ENCODE results near the gene ATP8B4. TPM values are rescaled to one million over a fixed set of nuclear protein-coding genes. Genes with fewer than 3 reads are reported as not detected.
"Not testable (repeated sequence)": the region's sequence is repeated elsewhere in the genome, so short reads cannot be mapped to it uniquely, and the experiment has no call there.

Gene ATP8B4
- total and polyA plus RNA-seq, 12 donors = 0.39 to 5.3 (median 1.6) TPM

DNA sequence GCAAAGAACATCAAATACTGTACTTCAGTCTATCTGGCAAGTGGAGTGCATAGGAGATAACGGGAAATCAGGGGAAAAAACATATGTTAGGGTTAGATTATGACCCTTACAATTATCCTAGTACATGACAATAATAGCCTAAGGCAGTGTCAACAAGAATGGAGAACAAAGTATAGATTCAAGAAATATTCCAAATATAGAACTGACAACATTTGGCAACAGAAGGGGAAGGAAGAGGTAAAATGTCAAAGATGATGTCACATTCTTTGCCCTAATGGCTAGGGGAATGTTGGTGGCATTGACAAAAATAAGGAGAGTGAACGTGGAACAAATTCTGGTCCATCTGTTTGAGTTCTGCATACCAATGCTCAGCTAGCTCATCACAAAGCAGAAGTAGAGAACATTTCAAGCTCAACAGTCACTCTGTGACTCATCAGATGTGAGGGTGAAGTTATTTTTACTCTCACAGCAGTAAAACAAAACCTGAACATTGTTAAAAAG lies 15.5 kb upstream of the ATP8B4 start:
- DNase-seq (no peak), ATAC-seq (peak in 7 of 8 donors; percentile 38 to 88 (median 76))
- Histone ChIP-seq H3K27ac (peak overlapping the region in 3 of 10 donors; percentile 5 to 81 (median 12)), H3K36me3 (no peaks in the 10 kb centered on the region), H3K9me3 (peaks cover 0 to 5% (median 0%) of the 10 kb centered on the region in 11 donors), H3K4me1 (peaks cover 0 to 25% (median 0%) of the 10 kb centered on the region in 9 donors), H3K4me3 (no peak overlapping the region), H3K27me3 (no peaks in the 10 kb centered on the region)
- intact Hi-C loops (cut with DNase I) = no loop called here
- 15% methylated on average over 2 of the region's 2 CpGs for WGBS, 2 donors
- TF ChIP-seq, protein P1, sequence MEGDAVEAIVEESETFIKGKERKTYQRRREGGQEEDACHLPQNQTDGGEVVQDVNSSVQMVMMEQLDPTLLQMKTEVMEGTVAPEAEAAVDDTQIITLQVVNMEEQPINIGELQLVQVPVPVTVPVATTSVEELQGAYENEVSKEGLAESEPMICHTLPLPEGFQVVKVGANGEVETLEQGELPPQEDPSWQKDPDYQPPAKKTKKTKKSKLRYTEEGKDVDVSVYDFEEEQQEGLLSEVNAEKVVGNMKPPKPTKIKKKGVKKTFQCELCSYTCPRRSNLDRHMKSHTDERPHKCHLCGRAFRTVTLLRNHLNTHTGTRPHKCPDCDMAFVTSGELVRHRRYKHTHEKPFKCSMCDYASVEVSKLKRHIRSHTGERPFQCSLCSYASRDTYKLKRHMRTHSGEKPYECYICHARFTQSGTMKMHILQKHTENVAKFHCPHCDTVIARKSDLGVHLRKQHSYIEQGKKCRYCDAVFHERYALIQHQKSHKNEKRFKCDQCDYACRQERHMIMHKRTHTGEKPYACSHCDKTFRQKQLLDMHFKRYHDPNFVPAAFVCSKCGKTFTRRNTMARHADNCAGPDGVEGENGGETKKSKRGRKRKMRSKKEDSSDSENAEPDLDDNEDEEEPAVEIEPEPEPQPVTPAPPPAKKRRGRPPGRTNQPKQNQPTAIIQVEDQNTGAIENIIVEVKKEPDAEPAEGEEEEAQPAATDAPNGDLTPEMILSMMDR (IDR thresholded peaks at IDR 0.05) = no peak

DNA sequence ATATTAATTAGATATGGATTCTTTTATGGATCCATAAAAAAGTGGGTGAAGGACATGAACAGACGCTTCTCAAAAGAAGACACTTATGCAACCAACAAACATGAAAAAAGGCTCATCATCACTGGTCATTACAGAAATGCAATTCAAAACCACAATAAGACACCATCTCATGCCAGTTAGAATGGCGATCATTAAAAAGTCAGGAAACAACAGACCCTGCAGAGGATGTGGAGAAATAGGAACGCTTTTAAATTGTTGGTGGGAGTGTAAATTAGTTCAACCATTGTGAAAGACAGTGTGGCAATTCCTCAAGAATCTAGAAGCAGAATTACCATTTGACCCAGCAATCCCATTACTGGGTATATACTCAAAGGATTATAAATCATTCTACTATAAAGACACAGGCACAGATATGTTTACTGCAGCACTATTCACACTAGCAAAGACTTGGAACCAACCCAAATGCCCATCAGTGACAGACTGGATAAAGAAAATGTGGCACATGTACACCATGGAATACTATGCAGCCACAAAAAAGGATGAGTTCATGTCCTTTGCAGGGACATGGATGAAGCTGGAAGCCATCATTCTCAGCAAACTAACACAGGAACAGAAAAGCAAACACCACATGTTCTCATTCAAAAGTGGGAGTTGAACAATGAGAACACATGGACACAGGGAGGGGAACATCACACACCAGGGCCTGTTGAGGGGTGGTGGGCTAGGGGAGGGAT lies 13.4 kb upstream of the ATP8B4 start:
- H3K36me3 ChIP-seq; H3K27ac ChIP-seq; DNase-seq; intact Hi-C loops (cut with DNase I); H3K27me3 ChIP-seq; ATAC-seq; H3K9me3 ChIP-seq; H3K4me3 ChIP-seq: not testable (repeated sequence)
- H3K4me1 ChIP-seq = peaks cover 0 to 34% (median 0%) of the 10 kb centered on the region in 9 donors
- WGBS, 2 donors = 86 to 91% methylated on average over 3 of the region's 3 CpGs

DNA sequence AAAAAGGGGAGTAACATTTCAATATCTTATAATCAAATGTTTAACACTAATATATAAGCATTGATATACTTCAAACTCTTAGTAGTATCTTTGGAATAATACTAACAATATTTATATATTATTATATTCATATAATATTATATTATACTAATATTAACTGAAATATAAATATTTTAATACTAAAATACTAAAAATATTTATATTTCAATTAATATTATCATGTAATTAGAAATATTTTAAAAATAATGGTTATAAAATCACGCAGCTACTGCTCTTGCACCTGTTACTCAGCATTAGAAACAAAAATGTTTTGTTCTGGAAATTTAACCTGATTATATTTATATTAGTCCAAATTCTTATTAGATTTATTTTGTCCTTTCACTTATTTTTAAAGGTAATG lies 12.6 kb upstream of the ATP8B4 start:
- peaks cover 0 to 3% (median 0%) of the 10 kb centered on the region in 7 donors for H3K27me3 ChIP-seq
- H3K4me3 ChIP-seq = no peak overlapping the region
- H3K36me3 ChIP-seq = no peaks in the 10 kb centered on the region
- peaks cover 0 to 5% (median 0%) of the 10 kb centered on the region in 11 donors for H3K9me3 ChIP-seq
- ATAC-seq (no peak), DNase-seq (no peak)
- TF ChIP-seq, protein P1 (IDR thresholded peaks at IDR 0.05) = no peak
- intact Hi-C loops (cut with DNase I) = no loop called here
- peaks cover 0 to 36% (median 0%) of the 10 kb centered on the region in 9 donors for H3K4me1 ChIP-seq
- H3K27ac ChIP-seq = no peak overlapping the region
- WGBS, 2 donors = 97 to 99% methylated on average over 1 of the region's 1 CpG

DNA sequence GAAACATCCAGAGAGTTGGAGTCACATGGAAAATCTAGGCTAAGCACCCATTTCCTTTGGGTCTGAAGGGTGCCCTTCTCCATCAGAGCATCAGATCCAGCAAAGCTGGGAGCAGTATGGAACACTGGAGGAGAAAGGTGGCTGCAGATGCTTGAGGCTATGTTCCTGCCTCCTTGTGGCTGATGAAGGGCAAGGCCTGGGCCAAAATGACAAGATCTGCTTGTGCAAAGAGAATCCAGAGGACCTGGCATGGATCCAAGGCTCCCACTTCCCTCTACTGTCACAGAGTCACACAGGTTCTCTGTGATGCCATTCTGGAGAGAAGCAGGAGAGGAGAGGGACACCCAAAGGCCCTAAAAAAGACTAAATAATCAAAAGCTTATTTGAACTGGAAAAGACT lies 9.2 kb upstream of the ATP8B4 start:
- no peak overlapping the region for H3K4me3 ChIP-seq
- peaks cover 0 to 3% (median 0%) of the 10 kb centered on the region in 7 donors for H3K27me3 ChIP-seq
- peaks cover 0 to 11% (median 0%) of the 10 kb centered on the region in 9 donors for H3K4me1 ChIP-seq
- ATAC-seq = peak in 5 of 8 donors; percentile 34 to 64 (median 53)
- TF ChIP-seq, protein P1 (IDR thresholded peaks at IDR 0.05) = peak in 2 of 9 donors; percentile 16 to 41
- peaks cover 0 to 16% (median 0%) of the 10 kb centered on the region in 11 donors for H3K9me3 ChIP-seq
- H3K27ac ChIP-seq = no peak overlapping the region
- intact Hi-C loops (cut with DNase I) = no loop called here
- peak; percentile 32 to 69 for DNase-seq
- no peaks in the 10 kb centered on the region for H3K36me3 ChIP-seq
